SK-N-SH (cell line): ENCODE measurements around the gene CAST. TPM values are rescaled to one million over a fixed set of nuclear protein-coding genes. Genes with fewer than 3 reads are reported as not detected.
"Not testable (repeated sequence)": the region's sequence is repeated elsewhere in the genome, so short reads cannot be mapped to it uniquely, and the experiment has no call there.

Source experiments
- CTCF ChIA-PET: fragments of 300-600, 350-600 bp; formaldehyde crosslinking; extraction: SDS; loops from one replicate; lab custom pipeline; 2021; lab: Yijun Ruan, JAX
- POLR2A ChIA-PET: fragments of 350-600 bp; sonication (Branson Sonifier 250); formaldehyde crosslinking; extraction: SDS; loops from one replicate; lab custom pipeline; 2020; ENCODE audit warnings: antibody characterized with exemption, inconsistent platforms; lab: Yijun Ruan, JAX
- DNase-seq: peaks from one replicate; pipeline ENCODE4 v3.0.0; 2012
- H2AFZ ChIP-seq: fragments of 200-600 bp; sonication (generic); 2 replicates; pipeline ENCODE4 v1.8.1; 2016; ENCODE audit warnings: antibody characterized with exemption, mild to moderate bottlenecking, low read depth
- H3F3A ChIP-seq: fragments of 200-600 bp; sonication (generic); replicated peaks from 2 replicates; pipeline ENCODE3; 2016; ENCODE audit warnings: antibody characterized with exemption, mild to moderate bottlenecking; ENCODE audit not compliant: insufficient read depth
- H3K27ac ChIP-seq, 2 experiments: fragments of 200-500 bp in 1 of 2; fragments of 200-600 bp in 1 of 2; sonication (Bioruptor generic) in 1 of 2; sonication (generic), shearing (Covaris generic) in 1 of 2; 2 replicates each; pipeline versions ENCODE4 v1.5.1 to v1.6.1; 2014 to 2016; ENCODE audit warnings: low read depth in 2 of 2, inconsistent platforms in 1 of 2, low read length in 1 of 2, mild to moderate bottlenecking in 1 of 2, mixed read lengths in 1 of 2
- H3K27me3 ChIP-seq: fragments of 200-600 bp; sonication (generic), shearing (Covaris generic); 2 replicates; pipeline ENCODE4 v1.6.1; 2016; ENCODE audit warnings: mixed run types; ENCODE audit not compliant: insufficient read depth
- H3K36me3 ChIP-seq, 2 experiments: fragments of 200-500 bp in 1 of 2; fragments of 200-600 bp in 1 of 2; sonication (Bioruptor generic) in 1 of 2; sonication (generic) in 1 of 2; replicated peaks in 1 of 2; 2 replicates each; pipeline versions ENCODE3 to v1.5.1; 2014 to 2016; ENCODE audit warnings: low read length in 1 of 2, mild to moderate bottlenecking in 1 of 2; ENCODE audit not compliant: insufficient read depth in 2 of 2, control insufficient read depth in 1 of 2
- H3K4me1 ChIP-seq, 2 experiments: fragments of 200-500 bp in 1 of 2; fragments of 200-600 bp in 1 of 2; sonication (Bioruptor generic) in 1 of 2; sonication (generic), shearing (Covaris generic) in 1 of 2; 2 replicates each; pipeline versions ENCODE4 v1.5.1 to v1.6.1; 2014 to 2016; ENCODE audit warnings: low read depth in 1 of 2, low read length in 1 of 2, mixed run types in 1 of 2; ENCODE audit not compliant: insufficient read depth in 2 of 2, control insufficient read depth in 1 of 2
- H3K4me2 ChIP-seq: fragments of 200-600 bp; sonication (generic), shearing (Covaris generic); 2 replicates; pipeline ENCODE4 v1.6.1; 2017; ENCODE audit warnings: mixed run types
- H3K4me3 ChIP-seq, 2 experiments: fragments of 200-500 bp in 1 of 2; fragments of 200-600 bp in 1 of 2; sonication (Bioruptor generic) in 1 of 2; sonication (generic), shearing (Covaris generic) in 1 of 2; 2 replicates each; pipeline versions ENCODE4 v1.5.1 to v1.8.1; 2014 to 2016; ENCODE audit warnings: low read depth in 2 of 2, inconsistent platforms in 1 of 2, low read length in 1 of 2, mild to moderate bottlenecking in 1 of 2, mixed read lengths in 1 of 2, moderate library complexity in 1 of 2
- H3K79me2 ChIP-seq: fragments of 200-600 bp; sonication (generic); 2 replicates; pipeline ENCODE4 v1.8.1; 2017; ENCODE audit warnings: mild to moderate bottlenecking; ENCODE audit not compliant: insufficient read depth
- H3K9ac ChIP-seq: fragments of 200-600 bp; sonication (generic); 2 replicates; pipeline ENCODE4 v1.6.1; 2017; ENCODE audit warnings: mixed run types
- H3K9me2 ChIP-seq: fragments of 200-600 bp; sonication (generic); 2 replicates; pipeline ENCODE4 v1.6.1; 2017; ENCODE audit warnings: mixed run types
- H3K9me3 ChIP-seq: fragments of 200-600 bp; sonication (generic); 2 replicates; pipeline ENCODE4 v1.6.1; 2017; ENCODE audit warnings: mixed run types, mild to moderate bottlenecking, moderate library complexity
- H4K20me1 ChIP-seq: fragments of 200-600 bp; sonication (generic); 2 replicates; pipeline ENCODE4 v1.6.1; 2017; ENCODE audit warnings: mild to moderate bottlenecking, mixed run types; ENCODE audit not compliant: insufficient read depth
- CHD2 ChIP-seq: fragments of 150-350 bp; IDR thresholded peaks from 2 replicates; pipeline ENCODE4 v1.6.1; 2018; ENCODE audit warnings: low read length; ENCODE audit not compliant: partially characterized antibody
- GABPA ChIP-seq: IDR thresholded peaks from 2 replicates; pipeline ENCODE4 v1.4.0; 2012; ENCODE audit warnings: low read depth, mild to moderate bottlenecking
- GATA2 ChIP-seq: sonication (generic); formaldehyde crosslinking; IDR thresholded peaks from 2 replicates; pipeline ENCODE4 v1.5.0; 2020; ENCODE audit warnings: mild to moderate bottlenecking, missing genetic modification reagents
- IRF3 ChIP-seq: fragments of 150-350 bp; IDR thresholded peaks from 2 replicates; pipeline ENCODE4 v1.6.1; 2016; ENCODE audit warnings: mild to moderate bottlenecking, low read depth, low read length
- JUND ChIP-seq: IDR thresholded peaks from 2 replicates; pipeline ENCODE4 v1.4.0; 2012
- MXI1 ChIP-seq: IDR thresholded peaks from 2 replicates; pipeline ENCODE4 v1.6.1; 2012; ENCODE audit warnings: mild to moderate bottlenecking, low read depth, low read length, improper control_type of control experiment
- NFIC ChIP-seq: IDR thresholded peaks from 2 replicates; pipeline ENCODE4 v1.4.0; 2012; ENCODE audit warnings: borderline replicate concordance
- NRF1 ChIP-seq: IDR thresholded peaks from 2 replicates; pipeline ENCODE4 v1.6.1; 2012; ENCODE audit warnings: low read depth, mild to moderate bottlenecking, low read length
- PBX3 ChIP-seq: IDR thresholded peaks from 2 replicates; pipeline ENCODE4; 2012
- RAD21 ChIP-seq: IDR thresholded peaks from 2 replicates; pipeline ENCODE4 v1.6.1; 2012; ENCODE audit warnings: mild to moderate bottlenecking, low read length
- RFX5 ChIP-seq: IDR thresholded peaks from 2 replicates; pipeline ENCODE4 v1.6.1; 2012; ENCODE audit warnings: mild to moderate bottlenecking, improper control_type of control experiment, low read length
- SMC3 ChIP-seq: IDR thresholded peaks from 2 replicates; pipeline ENCODE4 v1.6.1; 2012; ENCODE audit warnings: low read depth, low read length, improper control_type of control experiment
- TCF12 ChIP-seq: IDR thresholded peaks from 2 replicates; pipeline ENCODE4 v1.4.0; 2012
- TEAD4 ChIP-seq: IDR thresholded peaks from 2 replicates; pipeline ENCODE4 v1.4.0; 2012; ENCODE audit warnings: mild to moderate bottlenecking, borderline replicate concordance; ENCODE audit not compliant: insufficient read depth
- USF1 ChIP-seq: IDR thresholded peaks from 2 replicates; pipeline ENCODE4 v1.4.0; 2012; ENCODE audit warnings: low read depth, borderline replicate concordance
- YY1 ChIP-seq: IDR thresholded peaks from 2 replicates; pipeline ENCODE4 v1.4.0; 2012; ENCODE audit warnings: low read depth, mild to moderate bottlenecking
- WGBS: methylation state at CpG from one replicate; pipeline ENCODE4 v1.1.6; 2017; ENCODE audit warnings: low lambda C conversion rate; 5-methylcytosine and 5-hydroxymethylcytosine counted together
- polyA plus RNA-seq, 3 experiments: library from polyadenylated mRNA; depleted of rRNA; stranded (reverse); fragments of >200 nt; gene quantifications; 2 replicates each; pipeline ENCODE4 v1.2.3, GENCODE V29; 2012

CAST gene
- polyA plus RNA-seq, 1 of the 3 experiments (the other 2 are of a cell fraction), result 82.9 TPM

GRCh38 chr5:96615223-96615622, 47.0 kb upstream of the CAST start:
- no peak for DNase-seq
- no peaks in the 10 kb centered on the region for H4K20me1 ChIP-seq
- ChIA-PET POLR2A (interaction anchor here (0.6 kb wide), 1 partner anchor 630 kb away, joined by 5 read pairs; no protein-coding TSS in a partner anchor), CTCF (interaction anchor here (1.0 to 8.7 kb wide), 16 partner anchors 9 to 537 kb away, joined by 3 to 89 read pairs (median 5); no protein-coding TSS in a partner anchor)
- no peak overlapping the region for H2AFZ ChIP-seq
- H3K9me3 ChIP-seq, result no peaks in the 10 kb centered on the region
- H3K4me3 ChIP-seq, result no peak overlapping the region
- no peaks in the 10 kb centered on the region for H3K9me2 ChIP-seq
- TF ChIP-seq USF1 (no peak), MXI1 (no peak), NFIC (no peak), PBX3 (no peak), IRF3 (no peak), RFX5 (no peak), TEAD4 (no peak), GATA2 (CRISPR knock-in tag) (no peak), RAD21 (no peak), NRF1 (no peak), CHD2 (no peak), TCF12 (no peak), JUND (no peak), YY1 (no peak), GABPA (no peak), SMC3 (no peak)
- H3K4me1 ChIP-seq, result peaks cover 0 to 16% of the 10 kb centered on the region in 2 experiments; a peak in 1 of 4 replicates
- WGBS, result 100% methylated on average over 3 of the region's 3 CpGs
- H3F3A ChIP-seq, result peaks cover 17% of the 10 kb centered on the region
- H3K36me3 ChIP-seq, result no peaks in the 10 kb centered on the region
- no peak overlapping the region for H3K4me2 ChIP-seq
- no peaks in the 10 kb centered on the region for H3K27me3 ChIP-seq
- H3K27ac ChIP-seq, result peak overlapping the region in 1 of 2 experiments; percentile 89; a peak in 3 of 4 replicates
- H3K9ac ChIP-seq, result no peak overlapping the region
- no peaks in the 10 kb centered on the region for H3K79me2 ChIP-seq

GRCh38 chr5:96616801-96617200, 45.4 kb upstream of the CAST start:
- WGBS, result 86% methylated on average over 3 of the region's 3 CpGs
- ChIA-PET CTCF (interaction anchor here (1.4 to 8.7 kb wide), 4 partner anchors 15 to 547 kb away, joined by 3 to 89 read pairs (median 5); partner anchors contain the start of gene LIX1), POLR2A (no interaction called here)

GRCh38 chr5:96618311-96619016, 43.7 kb upstream of the CAST start:
- CTCF ChIA-PET, result interaction anchor here (1.1 to 8.7 kb wide), 5 partner anchors 17 to 545 kb away, joined by 4 to 89 read pairs (median 5); partner anchors contain the start of gene LIX1
- H3K4me2 ChIP-seq, DNase-seq, H3K79me2 ChIP-seq, H3K9me3 ChIP-seq, H3K27me3 ChIP-seq, H2AFZ ChIP-seq, H3K9ac ChIP-seq, H3K4me3 ChIP-seq, H3K36me3 ChIP-seq, H3K27ac ChIP-seq, POLR2A ChIA-PET, H4K20me1 ChIP-seq, H3K9me2 ChIP-seq: not testable (repeated sequence)
- WGBS, result 74% methylated on average over 12 of the region's 30 CpGs
- peaks cover 15% of the 10 kb centered on the region for H3F3A ChIP-seq
- peaks cover 0 to 15% of the 10 kb centered on the region in 2 experiments; a peak in 1 of 4 replicates for H3K4me1 ChIP-seq

More at GRCh38 chr5:96616801-96617200, 45.4 kb upstream of the CAST start:
- Histone ChIP-seq H3K9me2 (no peaks in the 10 kb centered on the region), H3K4me2 (no peak overlapping the region), H3K4me3 (no peak overlapping the region), H3K79me2 (no peaks in the 10 kb centered on the region), H3K27me3 (no peaks in the 10 kb centered on the region), H3K27ac (no peak overlapping the region), H4K20me1 (no peaks in the 10 kb centered on the region), H3F3A (peaks cover 17% of the 10 kb centered on the region), H3K4me1 (peaks cover 0 to 16% of the 10 kb centered on the region in 2 experiments; a peak in 1 of 4 replicates), H2AFZ (no peak overlapping the region), H3K36me3 (no peaks in the 10 kb centered on the region), H3K9ac (no peak overlapping the region), H3K9me3 (no peaks in the 10 kb centered on the region)
- DNase-seq, result no peak
- TF ChIP-seq GABPA (no peak), NFIC (no peak)
